ENCODE measurements around the gene C12orf42.

The C12orf42 gene

GRCh38 chr12:103422328-103422727 lies 73.4 kb downstream of the C12orf42 start:
- Histone ChIP-seq H3K4me3 (no peak overlapping the region), H3K4me1 (no peaks in the 10 kb centered on the region), H3K27ac (no peak overlapping the region), H3K9me3 (no peaks in the 10 kb centered on the region), H3K27me3 (no peaks in the 10 kb centered on the region), H3K36me3 (no peaks in the 10 kb centered on the region)
- TF ChIP-seq CTCF (IDR thresholded peaks at IDR 0.05) = no peak
- intact Hi-C loops (cut with DNase I; ENCODE audit: low total_unique reads) = no loop called here
- no peak for DNase-seq

- Histone ChIP-seq H3K4me3 (no peak overlapping the region), H3K27ac (no peak overlapping the region), H3K27me3 (no peaks in the 10 kb centered on the region), H3K9me3 (no peaks in the 10 kb centered on the region), H3K4me1 (no peaks in the 10 kb centered on the region), H3K36me3 (no peaks in the 10 kb centered on the region)
- no peak for DNase-seq
- TF ChIP-seq CTCF (IDR thresholded peaks at IDR 0.05) = no peak
- intact Hi-C loops (cut with DNase I; ENCODE audit: low total_unique reads) = no loop called here
These were observed 74.4 kb downstream of the C12orf42 start for GRCh38 chr12:103421402-103421801.

- Histone ChIP-seq H3K27me3 (no peaks in the 10 kb centered on the region), H3K9me3 (no peaks in the 10 kb centered on the region), H3K27ac (no peak overlapping the region), H3K4me3 (no peak overlapping the region), H3K36me3 (no peaks in the 10 kb centered on the region), H3K4me1 (no peaks in the 10 kb centered on the region)
- no peak for DNase-seq
- intact Hi-C loops (cut with DNase I; ENCODE audit: low total_unique reads) = no loop called here
- TF ChIP-seq CTCF (IDR thresholded peaks at IDR 0.05) = no peak
These were observed 80.1 kb downstream of the C12orf42 start for GRCh38 chr12:103415681-103416080.

GRCh38 chr12:103401421-103401820 lies 94.3 kb downstream of the C12orf42 start:
- no peak overlapping the region for H3K27ac ChIP-seq
- intact Hi-C loops (cut with DNase I; ENCODE audit: low total_unique reads) = no loop called here
- no peaks in the 10 kb centered on the region for H3K9me3 ChIP-seq
- H3K4me3 ChIP-seq = no peak overlapping the region
- no peak for TF ChIP-seq CTCF (IDR thresholded peaks at IDR 0.05)
- H3K36me3 ChIP-seq = no peaks in the 10 kb centered on the region
- H3K27me3 ChIP-seq = no peaks in the 10 kb centered on the region
- DNase-seq = no peak
- no peaks in the 10 kb centered on the region for H3K4me1 ChIP-seq

GRCh38 chr12:103399986-103400385 lies 95.8 kb downstream of the C12orf42 start:
- Histone ChIP-seq H3K36me3 (no peaks in the 10 kb centered on the region), H3K4me3 (no peak overlapping the region), H3K27ac (no peak overlapping the region), H3K4me1 (no peaks in the 10 kb centered on the region), H3K9me3 (no peaks in the 10 kb centered on the region), H3K27me3 (no peaks in the 10 kb centered on the region)
- intact Hi-C loops (cut with DNase I; ENCODE audit: low total_unique reads) = no loop called here
- no peak for TF ChIP-seq CTCF (IDR thresholded peaks at IDR 0.05)
- DNase-seq = no peak

- intact Hi-C loops (cut with DNase I; ENCODE audit: low total_unique reads) = no loop called here
- H3K9me3 ChIP-seq = no peaks in the 10 kb centered on the region
- no peaks in the 10 kb centered on the region for H3K4me1 ChIP-seq
- H3K27me3 ChIP-seq = no peaks in the 10 kb centered on the region
- H3K27ac ChIP-seq = no peak overlapping the region
- no peak for TF ChIP-seq CTCF (IDR thresholded peaks at IDR 0.05)
- no peak for DNase-seq
- no peaks in the 10 kb centered on the region for H3K36me3 ChIP-seq
- H3K4me3 ChIP-seq = no peak overlapping the region
These were observed 98.2 kb downstream of the C12orf42 start for GRCh38 chr12:103397536-103397935.

Measured in tibial artery (tissue), 4 donors.